Stimulated activated CD4-positive, alpha-beta T cell treated with anti-CD3 and anti-CD28 coated beads, TNF-alpha, amount 100 ng/mL, for 1 hour (primary cell): ENCODE measurements around the gene TSEN2.
"Not testable (repeated sequence)": the region's sequence is repeated elsewhere in the genome, so short reads cannot be mapped to it uniquely, and the experiment has no call there.

Experiments used
- DNase-seq, 3 donors: peaks; one replicate each; pipeline ENCODE4 v3.0.0-alpha.2; 2020; ENCODE audit warnings: low read depth in 3 of 3, low spot score in 1 of 3

The TSEN2 gene

DNA sequence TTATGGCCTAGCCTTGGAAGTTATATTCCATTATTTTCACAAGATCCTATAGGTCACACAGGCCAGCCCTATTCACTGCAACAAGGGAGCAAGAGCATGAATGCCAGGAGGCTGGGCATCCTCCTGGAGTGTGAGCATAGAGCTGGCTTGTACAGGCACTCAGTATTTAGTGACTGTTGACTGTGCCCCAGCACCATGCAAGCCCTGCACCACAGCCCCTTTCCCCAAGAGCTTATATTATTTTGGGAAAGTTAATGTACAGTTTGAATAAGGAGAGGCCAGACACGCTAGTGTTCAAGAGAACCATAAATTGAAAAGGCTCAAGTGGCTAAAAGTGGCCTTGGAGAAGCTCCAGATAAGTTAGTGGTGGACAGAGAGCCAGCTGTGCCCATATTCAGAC lies 32.3 kb upstream of the TSEN2 start:
- no peak for DNase-seq

DNA sequence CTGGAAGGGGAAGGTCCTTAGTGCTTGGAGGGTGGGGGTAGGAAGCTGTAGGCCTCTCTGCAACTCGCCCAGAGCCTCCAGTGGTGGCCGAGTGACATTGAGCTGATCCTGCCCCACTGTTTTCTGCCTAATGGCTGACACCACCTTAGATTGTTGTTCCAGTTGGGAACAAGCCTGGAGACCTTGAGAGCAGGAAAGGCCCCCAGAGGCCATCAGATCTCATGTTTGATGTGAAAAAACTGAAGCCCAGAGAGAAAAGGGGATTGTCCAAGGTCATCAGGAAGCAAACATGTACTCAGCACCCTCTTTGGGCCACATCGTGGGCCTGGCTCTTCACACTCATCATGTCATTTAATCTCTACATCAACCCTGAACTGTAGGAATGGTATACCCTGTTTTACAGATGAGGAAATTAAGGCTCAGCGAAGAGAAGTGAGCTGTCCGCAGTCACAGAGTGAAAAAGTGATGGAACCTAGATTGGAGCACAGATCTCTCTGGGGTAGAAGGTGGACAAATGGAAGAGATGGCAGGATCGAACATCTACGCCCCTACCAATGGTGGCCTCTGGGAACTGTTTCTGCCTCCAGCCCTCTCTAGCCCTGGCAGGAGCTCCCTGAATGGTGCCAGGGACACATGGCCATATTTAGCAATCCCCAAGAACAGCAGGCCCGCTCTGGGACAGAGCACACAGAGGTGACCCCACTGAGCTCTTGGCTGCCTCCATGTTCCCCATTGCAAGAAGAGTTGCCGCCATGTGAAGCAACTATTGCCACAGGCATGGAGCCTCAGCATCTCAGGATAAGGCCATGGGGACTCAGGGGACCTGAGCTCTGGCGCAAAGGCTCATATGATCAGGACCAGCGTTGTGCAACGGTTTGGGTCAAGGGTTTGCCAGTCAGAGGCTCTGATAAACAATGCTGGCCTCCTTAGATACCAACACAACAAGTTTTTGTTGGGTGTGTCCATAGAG lies 31.6 kb upstream of the TSEN2 start:
- no peak for DNase-seq

DNA sequence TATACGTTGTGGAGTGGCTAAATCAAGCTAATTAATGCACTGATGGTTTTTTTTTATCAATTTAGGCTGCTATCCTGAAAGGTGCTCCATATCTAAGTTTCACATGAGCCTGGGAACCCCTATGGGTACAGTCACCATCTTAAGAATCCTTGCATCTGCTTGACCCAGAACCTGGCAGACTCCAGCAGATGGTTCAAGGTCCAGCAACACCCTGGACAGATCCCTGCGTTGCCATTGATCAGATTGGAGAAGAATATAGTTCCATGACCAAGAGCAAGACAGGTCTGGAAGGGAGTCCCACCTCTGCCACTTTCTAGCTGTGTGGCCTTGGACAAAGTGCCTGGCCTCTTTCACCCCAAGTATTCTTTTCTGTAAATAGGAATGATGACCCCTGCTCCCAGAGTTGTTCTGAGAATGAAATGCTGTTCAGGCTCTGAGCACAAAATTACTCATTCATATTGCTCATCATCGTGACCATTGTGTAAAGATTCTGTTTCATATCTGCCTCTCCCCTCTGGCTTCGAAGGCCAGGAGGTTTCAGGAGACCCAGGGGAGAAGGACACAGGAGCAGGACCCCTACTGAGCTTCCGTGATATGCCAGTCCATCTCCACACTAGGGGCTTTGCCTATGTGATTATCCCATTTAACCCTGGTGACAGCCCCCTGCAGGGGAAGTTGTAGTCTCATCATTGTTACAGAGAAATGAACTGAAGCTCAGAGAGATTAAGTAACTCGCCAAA lies 30.0 kb upstream of the TSEN2 start:
- no peak for DNase-seq

DNA sequence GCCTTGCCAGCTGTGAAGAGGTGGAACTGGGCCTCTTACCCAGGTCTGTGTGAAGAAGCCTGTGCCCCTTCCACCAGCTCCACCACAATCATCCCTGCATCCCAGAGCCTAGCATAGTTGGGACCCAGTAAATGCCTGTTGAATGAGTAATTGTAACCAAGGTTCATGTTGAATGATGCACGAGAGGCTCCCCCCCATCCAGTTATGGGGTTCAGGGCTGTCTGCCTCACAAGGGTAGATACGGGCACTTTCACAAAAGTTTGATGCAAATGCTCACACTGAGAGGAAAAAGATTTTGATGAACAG lies 29.5 kb upstream of the TSEN2 start:
- no peak for DNase-seq

DNA sequence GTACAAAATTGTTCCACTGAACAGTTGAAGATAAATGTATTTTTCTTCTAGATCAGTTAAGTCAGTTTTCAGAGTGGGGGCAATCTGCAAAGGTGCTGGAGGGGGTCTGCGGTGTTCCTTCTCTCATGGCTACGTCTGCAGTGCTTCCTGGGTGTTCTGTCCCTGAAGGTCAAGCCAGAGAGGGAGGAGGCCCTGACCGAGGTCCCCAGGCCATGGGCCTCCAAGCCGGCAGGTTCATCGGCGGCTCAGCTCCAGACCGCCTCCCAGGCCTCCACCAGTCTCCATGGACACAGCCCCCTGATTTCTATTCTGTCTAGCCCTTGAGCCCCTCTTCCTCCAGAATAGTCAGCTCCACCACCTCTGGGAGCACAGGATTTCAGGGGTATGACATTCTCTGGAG lies 28.5 kb upstream of the TSEN2 start:
- no peak for DNase-seq

DNA sequence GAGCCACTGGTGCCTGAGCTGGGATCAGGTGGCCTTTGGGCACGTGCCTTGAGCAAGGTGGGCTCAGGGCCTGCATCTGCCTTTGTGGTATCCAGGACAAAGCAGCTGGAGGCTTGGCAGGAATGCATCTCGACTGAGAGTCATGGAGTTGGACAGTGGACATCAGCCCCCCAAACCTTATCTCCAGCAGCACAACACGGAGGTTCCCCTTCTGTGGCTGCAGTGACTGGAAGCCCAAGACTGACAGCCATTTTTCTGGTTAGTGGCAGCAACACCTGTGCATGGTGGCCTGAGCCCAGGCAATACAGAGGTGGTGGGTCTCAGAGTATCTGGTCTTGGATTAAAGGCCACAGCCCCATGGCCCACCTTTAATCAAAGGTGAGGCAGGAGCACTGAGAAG lies 27.8 kb upstream of the TSEN2 start:
- DNase-seq: no peak

DNA sequence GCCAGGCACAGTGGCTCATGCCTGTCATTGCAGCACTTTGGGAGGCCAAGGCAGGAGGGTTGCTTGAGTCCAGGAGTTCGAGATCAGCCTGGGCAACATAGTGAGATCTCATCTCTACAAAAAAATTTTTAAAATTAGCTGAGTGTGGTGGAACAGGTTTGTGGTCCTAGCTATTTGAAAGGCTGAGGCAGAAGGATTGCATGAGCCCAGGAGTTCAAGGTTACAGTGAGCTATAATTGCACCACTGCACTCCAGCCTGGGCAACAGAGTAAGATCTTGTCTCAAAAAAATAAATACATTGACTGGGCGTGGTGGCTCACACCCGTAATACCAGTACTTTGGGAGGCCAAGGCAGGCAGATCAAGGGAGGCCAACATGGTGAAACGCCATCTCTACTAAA lies 26.9 kb upstream of the TSEN2 start:
- DNase-seq: not testable (repeated sequence)

DNA sequence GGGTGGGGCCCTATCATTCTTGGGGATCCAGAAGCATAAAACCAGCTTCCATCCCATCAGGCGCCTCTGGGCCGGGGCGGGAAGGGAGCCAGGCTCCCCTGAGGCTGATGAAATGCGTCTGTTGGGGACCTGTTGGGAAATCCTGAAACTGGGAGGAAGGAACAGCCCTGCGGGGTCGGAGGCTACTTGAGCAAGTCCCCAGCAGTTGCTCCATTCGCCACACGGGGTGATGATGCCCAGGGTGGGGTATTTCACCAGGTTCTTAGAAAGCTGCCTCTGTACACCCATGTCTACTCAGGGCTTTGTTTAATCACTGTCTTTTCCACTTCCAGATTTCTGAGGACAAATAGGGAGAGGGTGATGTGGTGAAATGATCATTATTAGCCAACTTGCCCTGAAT lies 25.4 kb upstream of the TSEN2 start:
- no peak for DNase-seq

DNA sequence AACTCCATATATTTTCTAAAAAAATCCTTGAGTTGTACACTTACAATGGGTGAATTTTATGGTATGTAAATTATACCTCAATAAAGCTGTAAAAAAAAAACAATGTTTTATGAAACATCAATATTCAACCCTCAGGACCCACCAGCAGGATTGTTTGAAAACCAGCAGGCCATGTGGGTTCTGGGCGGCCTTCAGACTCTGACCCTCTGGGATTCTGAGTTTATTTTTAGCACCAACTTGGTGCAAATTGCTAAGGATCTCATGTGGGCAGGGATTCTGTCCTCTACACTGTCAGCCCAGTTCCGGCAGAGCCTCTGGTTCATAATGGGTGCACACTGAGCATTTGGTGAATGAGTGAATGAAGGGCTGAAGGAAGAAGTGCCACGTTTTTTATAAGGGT lies 24.2 kb upstream of the TSEN2 start:
- DNase-seq: no peak

DNA sequence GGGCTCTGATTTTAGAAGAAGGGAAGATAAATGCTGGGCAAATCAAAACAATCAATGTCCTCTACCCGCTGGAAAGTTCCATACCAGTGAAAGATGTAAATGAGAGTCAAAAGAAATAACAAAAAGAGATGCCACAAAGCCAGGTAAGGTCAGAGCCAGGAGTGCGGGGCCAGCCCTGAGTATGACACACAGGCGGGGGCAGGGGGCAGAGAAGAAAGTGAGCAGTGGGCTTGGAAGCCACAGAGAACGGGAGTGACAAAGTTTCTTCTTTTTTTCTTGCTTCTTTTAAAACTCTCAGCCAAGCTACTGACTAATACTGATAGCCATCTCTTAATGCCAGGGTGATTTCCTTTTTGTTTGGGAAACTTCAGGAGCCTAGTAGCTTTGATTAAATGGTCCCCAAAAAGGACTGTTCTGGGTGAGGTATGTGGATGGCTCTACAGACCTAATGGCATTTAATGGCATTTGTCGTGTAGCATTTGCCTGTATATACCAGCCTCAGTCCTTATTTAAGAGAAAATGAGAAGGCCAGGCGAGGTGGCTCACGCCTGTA lies 23.1 kb upstream of the TSEN2 start:
- DNase-seq: no peak

DNA sequence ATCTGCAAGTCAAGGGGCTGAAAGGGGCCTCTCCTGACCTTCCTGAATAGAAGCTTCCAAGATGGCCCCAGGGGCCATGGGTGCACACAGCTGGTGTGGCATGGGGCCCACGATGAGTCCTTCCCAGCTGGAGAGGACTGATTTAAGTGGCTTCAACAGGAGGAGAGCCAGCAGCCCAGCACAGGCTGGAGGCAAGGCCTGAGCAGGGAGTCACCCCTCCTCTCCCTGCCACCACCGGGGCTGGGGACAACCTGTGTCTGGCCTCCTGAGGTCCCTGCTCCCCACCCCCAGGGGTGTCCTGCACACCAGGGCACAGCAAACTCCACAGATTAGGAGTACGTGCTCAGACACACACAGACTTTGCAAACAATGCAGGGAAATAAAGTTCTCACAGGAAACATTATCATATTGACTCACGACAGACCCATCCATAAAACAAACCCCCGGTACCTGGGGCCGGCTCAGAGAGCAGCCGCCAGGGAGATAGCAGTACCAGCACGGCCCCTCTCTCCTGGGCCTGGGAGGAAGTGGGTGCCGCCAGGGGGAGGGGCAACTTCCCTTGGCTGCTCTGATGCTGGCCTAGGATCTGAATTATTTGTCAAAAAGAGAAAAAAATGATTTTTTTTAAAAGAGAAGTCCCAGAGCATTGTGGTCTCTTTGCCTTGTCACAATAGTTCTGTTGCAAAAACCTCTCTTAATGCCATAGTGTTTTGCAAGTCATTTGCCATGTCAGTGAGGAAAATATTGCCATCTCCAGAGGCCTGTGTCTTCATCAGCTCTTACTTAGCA lies 21.9 kb upstream of the TSEN2 start:
- no peak for DNase-seq

DNA sequence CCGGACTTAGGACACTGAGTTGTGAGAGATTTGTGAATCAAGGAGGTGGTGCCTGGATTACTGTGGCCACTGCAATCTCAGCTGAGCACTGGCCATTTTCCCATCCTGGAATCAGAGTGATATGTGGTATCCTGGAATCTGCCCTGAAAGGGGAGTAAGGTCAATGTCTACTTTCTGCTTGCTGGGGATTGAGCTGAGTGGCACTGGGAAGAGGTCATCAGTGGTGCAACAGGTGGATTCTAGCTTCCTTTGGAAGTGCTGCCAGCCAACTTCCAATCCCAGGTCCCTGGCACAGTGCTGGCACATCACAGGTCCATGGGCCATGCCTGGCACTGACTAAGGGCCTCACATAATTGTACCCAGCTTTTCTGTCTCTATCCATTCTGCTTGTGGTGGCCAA lies 20.6 kb upstream of the TSEN2 start:
- no peak for DNase-seq

DNA sequence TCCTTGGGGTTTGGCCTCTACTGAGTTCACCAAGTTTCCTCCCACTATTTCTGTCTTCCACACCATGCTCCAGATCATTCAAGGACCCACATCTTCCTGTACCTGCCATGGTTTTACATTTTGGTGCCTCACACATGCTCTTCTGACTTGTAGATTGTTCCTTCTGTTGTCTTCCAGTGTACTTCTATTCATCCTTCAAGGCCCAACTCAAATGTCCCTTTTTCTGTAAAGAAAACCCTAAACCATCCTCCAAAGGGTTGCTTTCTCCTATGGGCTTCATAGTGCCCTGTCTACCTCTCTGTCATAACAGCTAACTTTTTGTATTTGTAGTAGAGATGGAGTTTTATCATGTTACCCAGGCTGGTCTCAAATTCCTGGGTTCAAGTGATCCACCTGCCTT lies 20.1 kb upstream of the TSEN2 start:
- no peak for DNase-seq

DNA sequence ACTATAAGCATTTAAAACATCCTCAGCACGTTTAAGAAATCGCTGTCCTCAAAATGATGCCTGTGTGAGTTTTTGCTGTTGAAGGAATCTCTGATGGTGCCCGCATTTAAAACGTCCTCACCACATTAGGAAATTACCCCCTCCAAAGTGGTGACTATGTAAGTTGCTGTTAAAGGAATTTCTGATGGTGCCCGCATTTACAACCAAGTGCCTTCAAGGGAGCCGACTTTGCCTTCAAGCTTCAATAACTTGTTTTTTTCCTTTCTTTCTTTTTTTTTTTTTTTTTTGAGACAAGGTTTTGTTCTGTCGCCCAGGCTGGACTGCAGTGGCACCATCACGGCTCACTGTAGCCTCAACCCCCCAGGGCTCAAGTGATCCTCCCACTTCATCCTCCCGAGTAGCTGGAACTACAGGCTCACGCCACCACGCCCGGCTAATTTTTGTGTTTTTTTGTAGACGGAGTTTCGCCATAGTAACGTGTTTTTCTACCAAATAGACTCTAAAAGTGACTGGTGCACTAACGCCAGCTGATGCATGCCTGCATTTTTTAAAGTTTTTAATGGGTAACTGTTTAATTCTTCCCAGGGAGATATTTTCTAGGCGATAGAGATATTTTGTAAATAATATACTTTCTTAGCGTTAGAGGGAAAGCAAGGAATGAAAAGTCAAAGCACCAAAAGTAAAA lies 19.0 kb upstream of the TSEN2 start:
- no peak for DNase-seq

DNA sequence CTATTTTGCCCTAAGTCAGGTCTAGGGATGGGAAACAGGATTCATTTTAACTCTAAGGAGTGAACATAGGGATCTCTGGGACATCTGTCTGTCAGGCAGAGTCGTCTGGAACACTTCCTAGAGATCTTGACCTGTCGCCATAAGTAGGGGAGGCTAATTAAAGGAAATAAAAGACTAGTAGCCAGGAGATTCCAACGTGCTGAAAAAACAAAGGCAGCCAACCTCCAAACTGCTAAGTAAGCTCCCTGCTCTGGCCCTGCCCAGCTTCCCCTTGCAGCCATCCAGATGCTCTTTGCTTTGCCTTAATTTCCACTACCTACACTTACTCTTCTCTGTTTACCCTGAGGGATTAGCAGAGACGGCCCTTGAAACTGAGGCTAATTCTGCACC lies 18.4 kb upstream of the TSEN2 start:
- no peak for DNase-seq

DNA sequence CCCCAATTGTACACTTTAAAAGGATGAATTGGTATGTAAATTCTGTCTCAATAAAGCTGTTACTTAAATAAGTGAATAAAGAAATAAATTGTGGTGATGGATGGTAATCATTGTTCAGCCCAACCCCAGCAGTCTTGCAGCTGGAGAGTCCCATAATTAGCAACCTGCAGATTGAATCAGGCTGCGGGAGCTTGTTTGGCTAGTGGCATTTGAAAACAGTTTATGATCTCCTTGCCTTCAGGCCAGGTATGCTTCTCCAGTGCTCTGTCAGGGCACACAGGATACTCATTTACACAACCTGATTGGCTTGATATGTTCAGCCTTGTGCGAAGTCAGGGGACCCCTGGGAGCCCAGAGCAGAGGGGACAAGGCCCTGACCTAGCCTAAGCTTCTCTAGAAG lies 16.5 kb upstream of the TSEN2 start:
- no peak for DNase-seq

DNA sequence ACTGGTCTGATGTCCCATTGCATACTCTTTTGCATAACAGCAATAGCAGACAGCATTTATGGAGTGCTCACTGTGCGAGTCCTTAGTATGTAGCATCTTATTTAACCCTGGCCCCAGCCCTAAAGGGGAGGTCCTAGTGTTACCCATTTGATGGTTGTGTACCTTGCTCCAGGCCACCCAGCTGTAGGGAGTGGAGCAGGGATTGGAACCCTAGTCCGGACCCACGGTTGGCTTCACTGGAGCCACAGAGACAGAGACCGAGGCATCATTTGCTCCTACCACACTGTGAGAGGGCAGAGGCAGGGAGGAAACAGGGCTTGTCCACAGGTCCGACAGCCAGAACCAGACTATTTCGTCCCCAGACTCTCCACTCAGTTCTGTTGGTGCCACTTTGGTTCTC lies 16.0 kb upstream of the TSEN2 start:
- DNase-seq: no peak

DNA sequence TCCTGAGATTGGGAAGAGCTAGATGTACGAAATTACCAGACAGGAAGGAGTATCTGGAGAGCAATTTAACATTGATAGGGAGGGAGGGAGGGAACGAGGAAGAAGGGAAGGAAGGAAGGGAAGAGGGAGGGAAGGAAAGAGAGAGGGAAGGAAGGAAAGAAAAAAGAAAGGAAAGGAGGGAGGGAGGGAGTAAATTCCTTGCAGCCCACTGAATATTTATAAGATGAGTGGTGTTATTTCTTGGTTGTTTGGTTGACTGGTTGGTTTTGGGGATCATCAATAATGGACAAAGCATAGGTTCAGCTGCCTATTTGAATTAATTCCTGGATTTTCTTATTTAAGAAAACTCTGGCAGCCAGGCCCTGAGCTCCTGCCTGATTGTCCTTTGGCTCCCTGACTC lies 15.5 kb upstream of the TSEN2 start:
- no peak for DNase-seq

DNA sequence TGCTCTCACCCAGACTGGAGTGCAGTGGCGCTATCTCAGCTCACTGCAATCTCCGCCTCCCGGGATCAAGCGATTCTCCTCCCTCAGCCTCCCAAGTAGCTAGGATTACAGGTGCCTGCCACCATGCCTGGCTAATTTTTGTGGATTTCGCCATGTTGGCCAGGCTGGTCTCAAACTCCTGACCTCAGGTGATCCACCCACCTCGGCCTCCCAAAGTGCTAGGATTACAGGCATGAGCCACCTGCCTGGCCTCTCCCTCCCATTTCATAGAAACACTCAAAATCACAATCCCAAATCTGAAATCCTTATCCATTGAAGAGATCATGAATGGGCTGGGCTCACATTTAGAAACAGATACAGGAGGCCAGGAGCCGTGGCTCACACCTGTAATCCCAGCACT lies 15.1 kb upstream of the TSEN2 start:
- DNase-seq: not testable (repeated sequence)

DNA sequence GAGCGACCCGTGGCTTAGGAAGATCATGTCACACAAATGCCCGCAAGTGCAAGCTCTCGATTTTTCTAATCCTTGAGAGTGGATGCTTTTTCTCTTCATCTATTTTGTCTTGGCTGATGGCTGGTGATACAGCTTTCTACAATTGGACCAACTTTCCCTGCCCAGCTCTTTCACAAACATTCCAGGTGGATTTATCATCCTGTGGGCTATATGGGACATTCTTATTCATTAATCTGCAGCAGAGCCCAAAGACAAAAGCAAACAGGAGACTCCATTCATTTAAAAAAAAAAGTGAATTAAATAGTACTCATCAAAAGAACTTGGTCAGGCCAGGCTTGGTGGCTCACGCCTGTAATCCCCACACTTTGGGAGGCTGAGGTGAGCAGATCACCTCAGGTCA lies 14.2 kb upstream of the TSEN2 start:
- DNase-seq: no peak

DNA sequence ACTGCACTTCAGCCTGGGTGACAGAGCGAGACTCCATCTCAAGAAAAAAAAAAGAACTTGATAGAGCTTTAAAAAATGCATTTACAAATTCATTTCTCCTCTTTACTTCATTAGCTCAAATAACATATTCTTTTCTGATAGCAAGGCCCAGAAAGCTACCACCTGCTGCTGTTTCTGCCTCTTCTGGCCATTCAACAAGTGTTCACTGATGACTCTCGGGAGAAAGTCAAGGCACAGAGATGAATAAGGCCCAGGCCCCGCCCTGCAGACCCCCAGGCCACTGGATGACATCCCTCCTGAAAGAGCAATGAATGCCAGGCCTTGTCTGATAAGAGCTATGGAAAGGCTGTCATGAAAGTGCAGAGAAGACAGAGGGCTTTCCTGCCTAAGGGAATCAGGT lies 13.6 kb upstream of the TSEN2 start:
- no peak for DNase-seq
